Left renal cortex interstitium (tissue), 4 donors: ENCODE data around the gene PFDN4. TPM values are rescaled to one million over a fixed set of nuclear protein-coding genes. Genes with fewer than 3 reads are reported as not detected.

Experiments used
- DNase-seq, 4 donors: peaks; one replicate each; pipeline ENCODE4 v3.0.0-alpha.2; 2013; ENCODE audit warnings: low read depth in 4 of 4, low spot score in 2 of 4, missing footprints in 1 of 4
- polyA plus RNA-seq, 4 donors: library from polyadenylated mRNA; unstranded; fragments of 120-200 nt; gene quantifications; one replicate each; pipeline ENCODE4 v1.2.1, GENCODE V29; 2013; ENCODE audit not compliant: insufficient read length in 4 of 4

PFDN4 gene
- polyA plus RNA-seq, 4 donors: 51.8 to 75.9 (median 57.6) TPM

- no peak for DNase-seq
Observed at GRCh38 chr20:54199283-54199682, 8.6 kb upstream of the PFDN4 start.

- peak in 3 of 4 donors; percentile 27 to 56 (median 48) for DNase-seq
Observed at GRCh38 chr20:54199721-54200176, 8.1 kb upstream of the PFDN4 start.

GRCh38 chr20:54200487-54201267 lies 7.2 kb upstream of the PFDN4 start:
- no peak for DNase-seq

- DNase-seq: no peak
Observed at GRCh38 chr20:54201268-54201846, 6.5 kb upstream of the PFDN4 start.

GRCh38 chr20:54203281-54203680 lies 4.6 kb upstream of the PFDN4 start:
- no peak for DNase-seq

GRCh38 chr20:54204063-54204462 lies 3.8 kb upstream of the PFDN4 start:
- DNase-seq: no peak

GRCh38 chr20:54204481-54204880 lies 3.4 kb upstream of the PFDN4 start:
- no peak for DNase-seq

- no peak for DNase-seq
Observed at GRCh38 chr20:54205450-54205849, 2.4 kb upstream of the PFDN4 start.

- no peak for DNase-seq
Observed at GRCh38 chr20:54207053-54207742, 689 bp upstream of the PFDN4 start.

GRCh38 chr20:54208548-54209176 lies 775 bp downstream of the PFDN4 start:
- DNase-seq: peak in 1 of 4 donors; percentile 29

- DNase-seq: no peak
Observed at GRCh38 chr20:54209216-54209813, 1.4 kb downstream of the PFDN4 start.

GRCh38 chr20:54212226-54212625 lies 4.3 kb downstream of the PFDN4 start:
- no peak for DNase-seq

GRCh38 chr20:54212871-54213270 lies 5.0 kb downstream of the PFDN4 start:
- no peak for DNase-seq

GRCh38 chr20:54214566-54214965 lies 6.7 kb downstream of the PFDN4 start:
- DNase-seq: no peak

GRCh38 chr20:54215157-54215789 lies 7.4 kb downstream of the PFDN4 start:
- no peak for DNase-seq

- no peak for DNase-seq
Observed at GRCh38 chr20:54217762-54218161, 9.9 kb downstream of the PFDN4 start.

GRCh38 chr20:54218470-54218869 lies 10.6 kb downstream of the PFDN4 start:
- no peak for DNase-seq

GRCh38 chr20:54219751-54220426 lies 12.0 kb downstream of the PFDN4 start:
- no peak for DNase-seq

GRCh38 chr20:54220722-54221121 lies 12.8 kb downstream of the PFDN4 start:
- DNase-seq: no peak

- no peak for DNase-seq
Observed at GRCh38 chr20:54221353-54221752, 13.5 kb downstream of the PFDN4 start.
